ENCODE data around the gene NHSL2. TPM values are rescaled to one million over a fixed set of nuclear protein-coding genes. Genes with fewer than 3 reads are reported as not detected.

Gene NHSL2
- total and polyA plus RNA-seq, 2 experiments from 2014 or later, result 4.7 to 9.5 TPM

- Histone ChIP-seq H3K27ac (ENCODE audit: low read depth) (no peak overlapping the region), H3K4me3 (no peak overlapping the region), H3K36me3 (ENCODE audit: insufficient read depth) (no peaks in the 10 kb centered on the region), H3K27me3 (ENCODE audit: insufficient read depth) (no peaks in the 10 kb centered on the region), H4K20me1 (replicated peaks; ENCODE audit: insufficient read depth) (no peaks in the 10 kb centered on the region; the same call in none of the 2 replicates), H3F3A (replicated peaks; ENCODE audit: low read depth) (no peaks in the 10 kb centered on the region), H3K9me2 (ENCODE audit: insufficient read depth) (no peaks in the 10 kb centered on the region), H3K4me1 (ENCODE audit: insufficient read depth) (peaks cover 18% of the 10 kb centered on the region; the same call in 1 of the 2 replicates), H2AFZ (no peak overlapping the region), H3K79me2 (replicated peaks; ENCODE audit: insufficient read depth) (no peaks in the 10 kb centered on the region), H3K4me2 (no peak overlapping the region)
- H3K9me3 Mint-ChIP-seq, result no peaks in the 10 kb centered on the region
- no peaks in the 10 kb centered on the region for H3K36me3 Mint-ChIP-seq (ENCODE audit: low read depth)
- H3K4me3 Mint-ChIP-seq, result no peak overlapping the region
- no peak for ATAC-seq
- H3K27me3 Mint-ChIP-seq (ENCODE audit: insufficient read depth, low read depth, poor library complexity), result peaks cover 19% of the 10 kb centered on the region
- H3K4me1 Mint-ChIP-seq, result peaks cover 61% of the 10 kb centered on the region
- TF ChIP-seq ZNF114 (CRISPR knock-in tag; IDR thresholded peaks at IDR 0.05), result no peak
- TF ChIP-seq STAT1 (IDR thresholded peaks at IDR 0.05; ENCODE audit: unreplicated experiment), result no peak
- TF ChIP-seq NANOG (IDR thresholded peaks at IDR 0.05; ENCODE audit: borderline replicate concordance), result no peak
- TF ChIP-seq, protein P1, sequence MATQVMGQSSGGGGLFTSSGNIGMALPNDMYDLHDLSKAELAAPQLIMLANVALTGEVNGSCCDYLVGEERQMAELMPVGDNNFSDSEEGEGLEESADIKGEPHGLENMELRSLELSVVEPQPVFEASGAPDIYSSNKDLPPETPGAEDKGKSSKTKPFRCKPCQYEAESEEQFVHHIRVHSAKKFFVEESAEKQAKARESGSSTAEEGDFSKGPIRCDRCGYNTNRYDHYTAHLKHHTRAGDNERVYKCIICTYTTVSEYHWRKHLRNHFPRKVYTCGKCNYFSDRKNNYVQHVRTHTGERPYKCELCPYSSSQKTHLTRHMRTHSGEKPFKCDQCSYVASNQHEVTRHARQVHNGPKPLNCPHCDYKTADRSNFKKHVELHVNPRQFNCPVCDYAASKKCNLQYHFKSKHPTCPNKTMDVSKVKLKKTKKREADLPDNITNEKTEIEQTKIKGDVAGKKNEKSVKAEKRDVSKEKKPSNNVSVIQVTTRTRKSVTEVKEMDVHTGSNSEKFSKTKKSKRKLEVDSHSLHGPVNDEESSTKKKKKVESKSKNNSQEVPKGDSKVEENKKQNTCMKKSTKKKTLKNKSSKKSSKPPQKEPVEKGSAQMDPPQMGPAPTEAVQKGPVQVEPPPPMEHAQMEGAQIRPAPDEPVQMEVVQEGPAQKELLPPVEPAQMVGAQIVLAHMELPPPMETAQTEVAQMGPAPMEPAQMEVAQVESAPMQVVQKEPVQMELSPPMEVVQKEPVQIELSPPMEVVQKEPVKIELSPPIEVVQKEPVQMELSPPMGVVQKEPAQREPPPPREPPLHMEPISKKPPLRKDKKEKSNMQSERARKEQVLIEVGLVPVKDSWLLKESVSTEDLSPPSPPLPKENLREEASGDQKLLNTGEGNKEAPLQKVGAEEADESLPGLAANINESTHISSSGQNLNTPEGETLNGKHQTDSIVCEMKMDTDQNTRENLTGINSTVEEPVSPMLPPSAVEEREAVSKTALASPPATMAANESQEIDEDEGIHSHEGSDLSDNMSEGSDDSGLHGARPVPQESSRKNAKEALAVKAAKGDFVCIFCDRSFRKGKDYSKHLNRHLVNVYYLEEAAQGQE (IDR thresholded peaks at IDR 0.05; ENCODE audit: unreplicated experiment), result no peak
- no peak for TF ChIP-seq JUNB (IDR thresholded peaks at IDR 0.05; ENCODE audit: unreplicated experiment)
- TF ChIP-seq CREB1 (CRISPR knock-in tag; IDR thresholded peaks at IDR 0.05; ENCODE audit: low read depth), result no peak
- no peak for TF ChIP-seq ZNF331 (CRISPR knock-in tag; IDR thresholded peaks at IDR 0.05; ENCODE audit: low read depth)
- no peak for TF ChIP-seq EZH2 (IDR thresholded peaks at IDR 0.05; ENCODE audit: low read depth, unreplicated experiment)
- no peak for TF ChIP-seq ZNF462 (CRISPR knock-in tag; IDR thresholded peaks at IDR 0.05)
- no peak for TF ChIP-seq POLR2AphosphoS5 (IDR thresholded peaks at IDR 0.05; ENCODE audit: low read depth)
- no peak for TF ChIP-seq CTCF (conservative IDR thresholded peaks at IDR 0.05; ENCODE audit: low read depth in 2 of 2)
- no peak for TF ChIP-seq EZH2phosphoT487 (IDR thresholded peaks at IDR 0.05; ENCODE audit: unreplicated experiment)
- TF ChIP-seq ETS1 (IDR thresholded peaks at IDR 0.05), result no peak
- DNase-seq (ENCODE audit: low spot score), result no peak
- no peak overlapping the region for H3K27ac Mint-ChIP-seq
Observed at GRCh38 chrX:71992711-71993110, 82.1 kb downstream of the NHSL2 start.

All from GM23338 (cell line).